GM10847 (cell line): ENCODE results near the gene ADD1.

Experiments
- POLR2A ChIP-seq: IDR thresholded peaks from 2 replicates; pipeline ENCODE4 v1.6.1; 2011; ENCODE audit not compliant: insufficient read length; ENCODE audit errors: extremely low read depth

ADD1 gene

GRCh38 chr4:2950221-2950989 is 106.8 kb downstream of the ADD1 start:
- TF ChIP-seq POLR2A: no peak

- TF ChIP-seq POLR2A: no peak
Measured at GRCh38 chr4:2953496-2953895, 109.9 kb downstream of the ADD1 start.

- no peak for TF ChIP-seq POLR2A
Measured at GRCh38 chr4:2954358-2955185, 110.9 kb downstream of the ADD1 start.

DNA sequence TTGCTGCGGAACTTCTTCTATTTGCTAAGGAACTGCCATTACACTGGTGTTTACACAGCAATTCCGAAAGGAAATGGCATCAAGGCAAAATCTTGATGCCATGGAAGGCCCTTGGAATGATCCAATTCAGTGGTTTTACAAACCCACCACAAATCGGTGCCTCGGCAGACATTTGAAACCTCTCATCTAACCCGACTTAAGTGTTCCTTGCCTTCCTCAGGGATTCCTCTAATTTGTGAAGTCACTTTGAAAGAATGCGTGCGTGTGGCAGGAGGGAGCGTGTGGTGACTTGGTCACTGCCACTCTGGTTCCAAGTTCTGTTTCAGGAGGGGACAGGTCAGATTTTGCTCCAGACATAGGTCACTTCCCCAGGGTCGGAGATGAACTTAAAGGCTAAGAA is 114.8 kb downstream of the ADD1 start:
- no peak for TF ChIP-seq POLR2A

DNA sequence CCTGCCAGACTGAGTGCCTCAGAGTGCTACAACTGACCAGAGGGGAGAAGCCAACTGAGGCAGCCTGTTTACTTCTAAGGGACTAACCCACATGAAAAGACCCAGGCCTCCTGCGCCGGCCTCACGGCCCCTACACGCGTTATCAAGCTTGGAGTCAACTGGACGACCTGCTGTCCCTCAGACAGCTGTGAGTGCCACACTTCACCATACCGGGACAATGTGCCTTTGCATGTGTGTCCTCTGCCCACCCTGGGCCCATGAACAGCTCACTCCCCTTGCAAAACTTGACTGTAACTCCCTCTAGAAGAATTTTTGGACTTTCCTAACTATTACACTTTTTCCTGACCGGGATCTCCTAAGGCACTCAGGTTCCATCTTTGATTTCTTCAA is 117.8 kb downstream of the ADD1 start:
- no peak for TF ChIP-seq POLR2A

DNA sequence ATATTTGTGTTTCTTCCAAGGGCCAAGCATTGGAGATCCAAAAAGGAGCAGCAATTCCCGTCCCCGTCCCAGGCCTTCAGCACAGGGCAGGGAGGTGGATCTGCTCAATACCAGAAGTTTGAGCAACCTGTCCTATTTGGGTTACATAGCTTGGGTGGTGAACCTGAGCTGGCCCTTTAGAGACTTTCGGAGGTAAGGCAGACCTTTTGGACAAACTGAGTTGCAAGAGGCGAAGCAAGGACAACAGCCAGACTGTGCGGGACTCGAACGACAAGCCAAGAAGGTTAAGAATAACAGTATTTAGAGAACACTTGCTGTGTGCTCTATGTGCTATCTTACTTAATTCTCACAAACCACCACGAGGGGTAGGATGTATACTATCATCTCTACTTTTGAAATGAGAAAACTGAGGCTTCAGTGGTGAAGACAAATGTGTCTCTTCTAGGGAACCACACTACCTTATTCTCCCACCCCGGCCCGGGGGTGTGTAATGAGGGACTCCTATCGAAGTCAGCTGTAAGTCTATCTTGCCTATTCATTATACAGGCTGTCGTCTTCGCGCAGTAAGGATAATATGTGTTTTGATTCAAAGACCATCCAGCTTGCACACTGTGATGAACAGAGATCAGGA is 118.3 kb downstream of the ADD1 start:
- no peak for TF ChIP-seq POLR2A

DNA sequence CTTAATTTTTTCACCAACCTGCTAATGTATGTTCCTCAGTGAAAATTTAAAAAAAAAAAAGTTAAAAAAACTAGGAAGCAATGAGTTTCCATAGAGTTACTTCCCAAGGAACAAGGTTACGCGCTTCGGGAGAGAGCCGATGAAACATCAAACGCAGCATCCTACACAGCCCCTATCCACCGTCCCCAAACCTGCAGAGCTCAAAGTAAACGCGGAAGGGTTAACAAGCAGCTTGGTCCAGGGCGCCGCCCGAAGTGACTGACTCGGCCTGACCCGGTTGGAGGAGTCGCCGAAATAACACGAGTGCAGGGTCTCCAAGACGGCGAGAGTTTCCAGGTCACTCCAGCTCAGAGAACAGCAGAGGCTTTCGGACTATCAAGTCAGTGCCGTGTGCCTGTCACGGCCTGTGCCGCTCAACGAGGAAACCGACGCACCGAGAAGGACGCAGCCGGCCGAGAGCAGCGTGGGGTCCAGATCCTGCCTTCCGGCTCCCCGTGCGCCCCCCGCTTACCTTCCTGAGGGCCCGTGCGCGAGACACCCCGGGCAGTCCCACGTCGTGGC is 119.0 kb downstream of the ADD1 start:
- TF ChIP-seq POLR2A: no peak

- TF ChIP-seq POLR2A: peak; percentile 79
Measured at GRCh38 chr4:2963175-2963965, 119.7 kb downstream of the ADD1 start, which contains the start of the genes GRK4 and NOP14. GRK4 (plus strand) TSS chr4:2963571; CDS start chr4:2964071, 500 bp downstream. NOP14 (minus strand) TSS chr4:2963406; CDS start chr4:2963319, 87 bp downstream.

DNA sequence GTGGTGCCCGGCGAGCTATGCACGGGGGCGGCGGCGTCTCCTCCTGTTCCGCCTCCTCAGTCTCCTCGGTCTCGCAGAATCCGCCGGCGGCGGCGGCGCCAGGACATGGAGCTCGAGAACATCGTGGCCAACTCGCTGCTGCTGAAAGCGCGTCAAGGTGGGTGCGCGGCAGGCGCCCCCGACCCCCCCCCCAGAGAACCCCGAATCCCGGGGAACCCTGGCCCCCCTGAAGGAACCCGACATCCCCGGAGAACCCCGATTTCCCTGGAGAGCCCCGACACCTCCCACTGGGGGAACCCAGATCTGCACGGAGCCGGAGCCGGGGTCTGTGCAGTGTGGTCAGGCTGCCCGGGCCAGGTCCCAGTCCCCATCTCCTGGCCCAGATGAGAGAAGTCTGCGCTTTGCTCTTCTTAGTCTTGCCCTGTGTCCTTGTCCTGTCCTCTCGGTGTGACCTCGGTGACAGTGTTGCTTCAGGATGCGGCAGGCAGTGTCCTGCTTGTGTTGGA is 120.4 kb downstream of the ADD1 start:
- TF ChIP-seq POLR2A: no peak

- no peak for TF ChIP-seq POLR2A
Measured at GRCh38 chr4:2964706-2965258, 121.1 kb downstream of the ADD1 start.

DNA sequence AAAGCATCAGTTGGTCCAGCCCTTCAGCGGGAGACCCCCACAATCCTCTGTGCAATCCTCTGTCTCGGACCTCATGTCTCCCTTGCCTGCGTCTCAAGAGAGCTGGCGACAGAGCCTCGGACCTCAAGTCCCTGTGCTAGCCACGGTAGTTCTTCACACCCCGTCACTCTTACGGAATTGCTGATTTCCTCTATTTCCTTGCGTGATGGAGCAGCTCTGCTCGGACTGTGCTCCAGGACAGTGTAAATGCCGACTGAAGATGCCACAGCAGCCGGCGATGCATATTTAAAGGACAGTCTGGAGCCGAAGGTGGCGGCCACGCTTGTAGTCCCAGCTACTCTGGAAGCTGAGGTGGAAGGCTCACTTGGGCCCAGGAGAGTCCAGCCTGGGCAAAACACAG is 121.6 kb downstream of the ADD1 start:
- no peak for TF ChIP-seq POLR2A

DNA sequence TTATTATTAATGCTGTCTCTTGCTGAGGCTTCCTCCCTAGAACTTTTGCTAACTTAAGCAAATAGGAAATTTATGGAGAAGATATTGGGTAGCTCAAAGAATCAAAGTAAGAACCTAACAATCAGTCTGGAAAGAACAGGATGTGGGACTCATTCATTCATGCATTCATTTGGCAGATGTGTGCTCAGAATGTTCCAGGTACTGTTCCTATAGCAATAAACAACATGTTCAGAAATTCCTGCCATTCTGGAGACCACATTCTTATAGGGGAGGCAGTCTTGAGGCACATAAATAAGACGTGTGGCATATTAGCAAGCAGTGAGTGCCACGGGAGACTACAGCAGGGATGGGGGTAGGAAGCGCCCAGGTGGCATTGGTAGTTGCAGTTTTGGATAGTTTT is 124.7 kb downstream of the ADD1 start:
- TF ChIP-seq POLR2A: no peak

DNA sequence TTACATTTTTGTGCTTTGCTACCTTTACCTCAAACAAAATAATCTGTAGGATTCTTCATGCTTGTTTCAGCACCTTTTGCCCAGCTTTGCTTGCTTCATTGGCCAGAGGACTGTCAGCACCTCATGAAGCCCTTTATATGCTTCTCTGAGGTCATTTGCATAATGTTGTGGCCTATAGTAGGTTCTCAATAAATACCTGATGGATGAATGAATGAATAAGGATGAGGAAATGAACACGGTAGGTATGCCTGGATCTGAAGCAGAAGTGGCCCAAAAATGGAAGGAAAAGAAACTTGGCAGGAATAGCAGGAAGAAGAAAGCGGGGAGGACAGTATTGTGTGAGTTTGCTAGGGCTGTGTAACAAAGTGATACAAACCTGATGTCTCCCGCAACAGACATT is 127.6 kb downstream of the ADD1 start:
- no peak for TF ChIP-seq POLR2A

GRCh38 chr4:2977211-2978088 is 133.8 kb downstream of the ADD1 start:
- TF ChIP-seq POLR2A: no peak
